Stimulated activated CD4-positive, alpha-beta T cell treated with anti-CD3 and anti-CD28 coated beads, Interleukin-2, amount 100 ng/mL, for 48 hours (primary cell): Measurements from ENCODE around the gene MGAT2.
A peak's percentile ranks its signal among the peaks of the same experiment; 100 is the strongest.

Experiments used
- DNase-seq, 2 donors: peaks; one replicate each; pipeline ENCODE4 v3.0.0-alpha.2; 2020

MGAT2 gene

GRCh38 chr14:49620182-49621113 lies at the start of gene MGAT2, which contains the start of gene RPL36AL:
Gene MGAT2, plus strand, starts transcription at chr14:49620799. Its CDS starts 470 bp downstream, at chr14:49621269.
Gene RPL36AL, minus strand, starts transcription at chr14:49620626. Its CDS starts 1,522 bp downstream, at chr14:49619104.
- peak; percentile 89 to 90 for DNase-seq

GRCh38 chr14:49574038-49574437 lies 46.6 kb upstream of the MGAT2 start:
- DNase-seq: no peak

GRCh38 chr14:49578141-49578540 lies 42.5 kb upstream of the MGAT2 start:
- DNase-seq: no peak

GRCh38 chr14:49579841-49580240 lies 40.8 kb upstream of the MGAT2 start:
- DNase-seq: no peak

- no peak for DNase-seq
Observed at GRCh38 chr14:49581209-49582112, 39.1 kb upstream of the MGAT2 start.

GRCh38 chr14:49582113-49582977 lies 38.3 kb upstream of the MGAT2 start:
- no peak for DNase-seq

GRCh38 chr14:49583629-49584028 lies 37.0 kb upstream of the MGAT2 start:
- DNase-seq: no peak

- DNase-seq: no peak
Observed at GRCh38 chr14:49584058-49584457, 36.5 kb upstream of the MGAT2 start.

GRCh38 chr14:49584981-49585640 lies 35.5 kb upstream of the MGAT2 start:
- peak in 1 of 2 donors; percentile 25 for DNase-seq

GRCh38 chr14:49585803-49586672 lies 34.6 kb upstream of the MGAT2 start, which contains the start of gene RPS29:
Gene RPS29, minus strand, starts transcription at chr14:49586380. Its CDS starts 34 bp downstream, at chr14:49586346.
- DNase-seq: peak; percentile 97 to 99

- peak in 1 of 2 donors; percentile 40 for DNase-seq
Observed at GRCh38 chr14:49586673-49587460, 33.7 kb upstream of the MGAT2 start.

- DNase-seq: no peak
Observed at GRCh38 chr14:49589387-49589786, 31.2 kb upstream of the MGAT2 start.

GRCh38 chr14:49593016-49593415 lies 27.6 kb upstream of the MGAT2 start:
- no peak for DNase-seq

GRCh38 chr14:49594347-49595091 lies 26.1 kb upstream of the MGAT2 start:
- no peak for DNase-seq

GRCh38 chr14:49598189-49598484 lies 22.5 kb upstream of the MGAT2 start:
- no peak for DNase-seq

GRCh38 chr14:49598485-49599300 lies 21.9 kb upstream of the MGAT2 start, which contains the start of gene LRR1:
Gene LRR1, plus strand, starts transcription at chr14:49598940. Its CDS starts 81 bp downstream, at chr14:49599021.
- DNase-seq: peak; percentile 85 to 89

- DNase-seq: no peak
Observed at GRCh38 chr14:49607583-49607982, 13.0 kb upstream of the MGAT2 start.

GRCh38 chr14:49612251-49612650 lies 8.3 kb upstream of the MGAT2 start:
- DNase-seq: no peak
